NT2/D1 (cell line): Measurements from ENCODE around the gene LHFPL6.

ENCODE experiments used
- SUZ12 ChIP-seq: IDR thresholded peaks from 2 replicates; pipeline ENCODE4 v1.6.1; 2011; ENCODE audit not compliant: insufficient read length, insufficient read depth; ENCODE audit errors: extremely low read depth
- YY1 ChIP-seq: IDR thresholded peaks from 2 replicates; pipeline ENCODE4 v1.6.1; 2011; ENCODE audit not compliant: insufficient read length, insufficient read depth
- ZNF274 ChIP-seq: IDR thresholded peaks from 2 replicates; pipeline ENCODE4 v1.6.1; 2011; ENCODE audit warnings: mild to moderate bottlenecking, low read depth, low read length

GRCh38 chr13:39350461-39350881 is 252.5 kb downstream of the LHFPL6 start:
- TF ChIP-seq YY1 (no peak), SUZ12 (no peak), ZNF274 (no peak)
